Measurements from ENCODE around the gene RPS15.
A peak's percentile ranks its signal among the peaks of the same experiment; 100 is the strongest.
"Not testable (repeated sequence)": the region's sequence is repeated elsewhere in the genome, so short reads cannot be mapped to it uniquely, and the experiment has no call there.

The RPS15 gene

DNA sequence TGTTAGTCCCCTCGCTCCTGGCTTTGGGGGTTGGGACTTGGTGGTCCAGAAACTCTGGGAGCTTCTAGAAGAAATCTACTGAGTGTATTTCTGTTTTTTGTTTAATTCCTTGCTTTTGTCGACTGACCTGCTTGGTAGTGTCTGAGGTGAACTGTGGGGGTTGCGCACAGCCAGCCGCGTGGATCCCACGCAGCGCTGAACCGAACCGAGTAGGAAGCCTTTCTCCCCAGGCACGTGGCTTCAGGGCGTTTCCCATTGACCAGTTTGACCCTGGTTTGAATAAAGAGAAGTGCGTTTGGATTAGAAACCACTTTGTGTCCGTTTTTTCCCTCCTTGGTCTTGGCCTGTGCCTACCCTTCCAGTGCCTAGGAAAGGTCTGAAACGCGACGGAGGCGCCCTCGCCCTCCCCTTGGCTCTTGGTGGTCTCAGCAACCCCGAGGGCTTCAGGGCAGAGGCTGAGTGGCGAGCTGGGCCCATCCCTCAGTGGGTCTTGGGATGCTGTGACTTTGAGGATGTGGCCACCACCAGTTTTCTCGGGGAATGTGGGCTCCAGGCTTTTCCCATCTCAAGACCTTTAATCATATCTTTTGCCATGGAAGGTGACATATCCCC is 2.7 kb upstream of the RPS15 start:
- DNase-seq (ENCODE audit: low read depth) = no peak

DNA sequence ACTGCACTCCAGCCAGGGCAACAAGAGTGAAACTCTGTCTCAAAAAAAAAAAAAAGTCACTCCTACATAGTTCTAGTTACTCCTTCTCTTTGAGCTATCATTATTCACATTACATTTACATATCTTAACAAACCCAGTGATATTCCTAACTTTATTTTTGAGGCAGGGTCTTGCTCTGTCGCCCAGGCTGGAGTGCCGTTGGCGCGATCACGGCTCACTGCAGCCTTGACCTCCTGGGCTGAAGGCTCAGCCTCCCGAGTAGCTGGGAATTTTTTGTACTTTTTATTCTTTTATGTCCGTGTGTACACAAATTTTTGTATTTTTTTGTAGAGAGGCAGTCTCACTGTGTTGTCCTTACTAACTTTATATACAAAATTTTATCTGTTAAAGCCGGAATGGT is 587 bp upstream of the RPS15 start:
- DNase-seq (ENCODE audit: low read depth) = no peak

GRCh38 chr19:1438933-1439354 is 748 bp downstream of the RPS15 start:
- no peak for DNase-seq (ENCODE audit: low read depth)

- DNase-seq (ENCODE audit: low read depth) = not testable (repeated sequence)
Measured at GRCh38 chr19:1439525-1440417, 1.6 kb downstream of the RPS15 start.

DNA sequence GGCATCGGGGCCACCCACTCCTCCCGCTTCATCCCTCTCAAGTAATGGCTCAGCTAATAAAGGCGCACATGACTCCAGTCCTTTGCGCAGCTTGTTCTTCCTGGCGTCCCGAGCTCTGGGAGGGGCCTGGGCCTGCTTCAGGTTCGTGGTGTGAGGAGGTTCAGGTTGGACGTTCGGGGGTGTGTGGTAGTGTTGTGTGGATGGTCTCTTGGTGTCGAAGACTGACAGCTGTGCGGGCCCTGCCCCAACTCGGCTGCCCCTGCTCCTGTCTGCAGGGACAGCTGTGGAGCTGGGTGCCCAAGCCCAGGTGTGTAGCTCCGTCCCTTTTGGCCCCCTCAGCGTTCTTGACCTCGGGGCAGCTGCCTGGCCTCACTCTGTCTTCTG is 2.2 kb downstream of the RPS15 start:
- DNase-seq (ENCODE audit: low read depth) = no peak

DNA sequence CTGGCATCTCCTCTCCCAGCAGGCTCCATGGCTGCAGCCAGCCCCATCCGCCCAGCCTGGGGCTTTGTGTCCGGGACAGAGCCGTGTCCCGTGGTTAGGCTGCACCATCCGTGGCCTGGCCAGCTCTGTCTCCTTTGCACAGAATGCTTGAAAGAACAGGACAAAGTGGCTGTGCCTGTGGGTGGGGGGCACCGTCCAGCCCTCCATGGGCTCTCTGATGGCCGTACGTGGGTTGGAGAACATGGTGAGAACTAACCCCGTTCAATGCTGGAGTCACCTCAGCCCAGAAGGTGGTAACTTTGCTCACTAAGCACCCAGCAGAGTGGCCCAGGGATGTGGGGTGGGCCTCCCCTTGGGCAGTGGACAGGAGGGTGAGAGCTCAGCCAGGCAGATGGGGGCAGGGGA is 2.8 kb downstream of the RPS15 start:
- DNase-seq (ENCODE audit: low read depth) = no peak

- DNase-seq (ENCODE audit: low read depth) = no peak
Measured at GRCh38 chr19:1441677-1442438, 3.7 kb downstream of the RPS15 start.

DNA sequence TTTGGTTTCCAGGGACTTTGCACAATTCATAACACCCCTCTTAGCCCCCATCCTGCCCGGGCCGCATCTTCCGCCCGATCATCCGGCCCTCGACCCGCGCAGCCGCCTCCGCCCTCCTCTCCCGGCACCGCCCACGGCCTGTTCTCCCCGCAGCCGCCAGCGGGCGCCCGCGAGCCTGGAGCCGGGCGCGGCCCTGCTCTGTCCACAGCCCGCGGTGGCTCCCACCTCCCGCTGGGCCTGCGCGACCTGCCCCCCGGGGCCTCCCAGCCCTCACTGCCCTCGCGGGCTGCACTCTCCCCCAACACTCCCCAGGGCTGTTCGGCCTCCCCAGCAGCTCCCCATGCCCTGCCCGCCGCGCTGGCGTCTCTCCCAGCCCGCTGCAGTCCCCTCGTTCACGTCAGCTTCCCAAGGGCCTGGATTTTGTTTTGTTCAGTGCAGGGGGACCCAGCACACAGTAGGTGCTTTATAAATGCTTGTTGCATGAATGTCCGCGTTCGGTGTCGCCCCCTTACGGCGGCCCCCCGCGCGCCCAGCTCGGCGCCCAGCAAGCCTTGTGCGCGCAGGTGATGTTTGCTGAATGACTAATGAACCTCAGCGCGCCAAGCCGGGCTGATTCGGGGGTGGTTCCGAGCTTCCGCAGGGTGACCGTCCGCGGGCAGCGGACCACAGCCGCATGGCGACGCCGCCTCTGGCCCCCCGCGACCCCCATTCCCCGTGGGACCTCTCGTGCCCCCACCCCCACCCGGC is 7.2 kb downstream of the RPS15 start:
- peak; percentile 72 for DNase-seq (ENCODE audit: low read depth)

- DNase-seq (ENCODE audit: low read depth) = no peak
Measured at GRCh38 chr19:1445932-1446712, 7.9 kb downstream of the RPS15 start.

DNA sequence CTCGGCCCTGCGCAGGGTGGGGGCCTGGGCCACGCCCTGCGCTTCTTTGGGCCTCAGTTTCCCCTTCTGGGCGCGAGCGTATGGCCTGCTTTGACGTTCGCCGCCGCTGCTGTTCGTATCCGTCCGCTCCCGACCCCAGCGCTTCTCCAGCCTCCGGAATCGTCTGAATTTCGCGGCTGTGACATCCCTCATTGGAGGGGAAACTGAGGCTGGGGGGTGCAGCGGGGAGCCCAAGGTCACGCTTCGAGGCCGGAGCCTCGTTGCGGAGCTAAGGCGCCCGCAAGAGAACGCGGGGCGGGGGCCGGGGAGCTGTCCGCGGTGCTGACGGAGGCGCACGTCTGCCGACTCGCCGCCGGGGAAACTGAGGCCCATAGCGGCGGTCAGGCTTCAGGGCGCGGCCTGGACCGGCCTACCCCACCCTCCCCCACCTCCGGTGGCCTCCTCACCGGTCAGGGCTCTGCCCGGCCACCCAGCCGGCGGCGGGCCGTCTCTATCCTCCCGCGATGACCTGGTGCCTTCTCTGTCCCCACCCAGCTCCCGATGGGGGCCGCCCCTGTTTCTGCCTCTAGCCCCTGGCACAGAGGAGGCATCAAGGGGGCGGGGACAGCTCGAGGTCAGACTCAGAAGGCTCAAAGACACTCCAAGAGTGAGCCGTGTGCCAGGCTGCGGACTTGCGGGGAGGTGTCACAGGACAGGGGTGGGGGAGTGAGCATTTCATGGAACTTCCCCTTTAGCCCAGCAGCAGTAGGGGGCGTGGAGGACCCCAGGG is 8.7 kb downstream of the RPS15 start:
- DNase-seq (ENCODE audit: low read depth) = no peak

DNA sequence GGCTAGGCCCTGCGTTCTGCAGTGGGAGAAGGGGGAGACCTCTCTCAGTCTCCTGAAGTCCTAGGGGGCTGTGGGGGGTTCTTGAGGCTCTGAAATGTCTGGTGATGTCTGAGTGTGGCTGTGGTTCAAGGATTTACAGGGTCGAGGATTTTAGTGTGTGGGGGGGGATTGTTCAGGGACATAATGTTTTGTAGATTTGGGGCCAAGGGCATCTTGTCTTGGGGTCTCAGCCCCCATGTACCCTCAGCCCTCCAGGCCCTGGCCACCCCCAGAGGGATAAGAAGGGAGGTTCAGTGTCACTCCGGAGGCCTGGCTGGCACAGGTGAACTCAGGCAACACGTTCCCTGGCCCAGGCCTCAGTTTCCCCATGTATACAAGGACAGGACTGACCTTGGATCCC is 9.3 kb downstream of the RPS15 start:
- no peak for DNase-seq (ENCODE audit: low read depth)

GRCh38 chr19:1447944-1448343 is 9.7 kb downstream of the RPS15 start:
- DNase-seq (ENCODE audit: low read depth) = no peak

- DNase-seq (ENCODE audit: low read depth) = no peak
Measured at GRCh38 chr19:1449467-1450442, 11.6 kb downstream of the RPS15 start, which contains the start of gene APC2. TSS of gene APC2 (plus strand) at chr19:1450121. CDS start at chr19:1453002, 2,881 bp downstream.

DNA sequence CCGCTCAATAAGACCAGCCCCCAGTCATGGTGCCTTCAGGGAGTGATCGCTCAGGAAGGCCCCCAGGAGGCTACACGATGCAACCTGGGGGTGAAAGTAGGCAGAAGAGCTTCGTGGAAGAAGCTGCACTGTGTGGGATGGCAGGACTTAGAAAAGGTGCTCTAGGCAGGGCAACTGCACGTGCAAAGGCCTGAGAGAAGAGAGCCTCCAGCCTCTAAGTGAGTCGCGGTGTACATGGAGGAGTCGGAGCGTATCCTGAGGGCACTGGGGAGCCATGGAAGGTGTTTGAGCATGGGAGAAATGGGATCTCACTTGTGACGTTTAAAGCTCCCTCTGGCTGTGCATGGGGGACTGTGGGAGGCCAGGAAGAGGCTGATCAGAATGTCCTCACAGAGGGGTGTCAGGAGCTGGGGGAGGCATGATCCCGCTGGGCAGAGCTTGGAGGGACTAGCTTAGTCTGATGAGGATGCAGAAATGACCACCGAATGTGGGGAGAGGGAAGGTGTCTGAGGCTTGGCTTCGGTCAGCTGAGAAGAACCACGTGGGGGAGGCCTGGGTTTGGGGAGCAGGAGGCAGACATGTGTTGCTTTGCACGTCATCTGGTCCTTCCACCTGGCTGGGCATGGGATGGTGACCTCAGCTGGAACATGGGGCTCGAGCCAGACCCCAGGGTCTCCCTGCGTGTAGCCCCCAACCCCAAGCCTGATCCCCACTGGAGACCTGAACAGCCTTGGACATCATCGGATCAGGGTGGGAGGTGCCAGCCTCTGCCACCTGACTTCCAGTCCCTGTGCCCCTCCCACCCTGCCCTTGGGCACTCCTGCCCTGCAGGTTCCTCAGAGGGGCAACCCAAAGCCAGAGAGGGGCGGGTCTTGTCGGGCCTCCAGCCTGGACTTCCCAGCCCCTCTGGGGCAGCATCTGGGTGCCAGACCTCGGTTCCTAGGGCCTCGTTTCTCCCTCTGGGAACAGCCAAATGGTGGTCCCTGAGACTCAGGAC is 12.8 kb downstream of the RPS15 start:
- no peak for DNase-seq (ENCODE audit: low read depth)

DNA sequence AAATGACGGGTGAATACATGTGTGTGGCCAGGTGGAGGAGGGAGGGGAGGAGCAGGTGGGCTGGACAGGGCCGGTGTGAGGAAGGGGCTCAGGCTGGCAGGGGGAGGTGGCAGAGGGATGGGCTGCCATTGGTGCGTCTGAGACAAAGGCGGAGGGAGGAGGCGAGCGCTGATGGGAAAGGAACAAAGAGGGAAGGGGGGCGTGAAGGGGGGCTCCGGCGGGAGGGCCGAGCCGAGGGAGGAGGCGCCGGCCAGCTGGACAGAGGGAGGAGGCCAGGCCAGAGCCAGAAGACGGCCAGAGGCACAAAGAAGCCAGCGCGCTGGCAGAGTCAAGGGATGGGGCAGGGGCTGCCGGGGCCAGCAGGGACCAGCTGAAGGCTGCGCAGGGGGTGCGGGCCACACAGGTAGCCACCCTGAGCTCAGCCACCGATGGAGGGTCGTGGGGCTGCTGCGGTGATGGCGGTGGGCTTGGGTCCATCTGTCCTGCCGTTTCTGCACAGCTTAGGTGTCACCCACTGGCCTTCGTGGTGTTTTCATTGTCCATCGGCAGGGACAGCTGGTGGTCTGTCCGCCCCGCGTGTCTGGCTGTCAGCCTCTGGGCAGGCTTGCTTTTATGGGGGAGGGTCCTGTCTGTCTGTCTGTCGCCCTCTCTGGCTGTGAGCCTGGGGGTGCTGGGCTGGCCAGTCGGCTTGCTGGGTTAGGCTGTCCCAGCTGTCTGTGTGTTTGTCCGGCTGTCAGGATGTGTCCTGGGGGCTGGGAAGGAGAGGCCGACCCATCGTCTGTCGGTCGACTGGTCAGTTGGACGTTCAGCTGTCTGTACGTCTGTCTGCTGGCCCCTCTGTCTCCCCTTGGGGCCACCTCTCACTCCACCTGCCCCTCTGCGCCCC is 14.0 kb downstream of the RPS15 start:
- no peak for DNase-seq (ENCODE audit: low read depth)

GRCh38 chr19:1452802-1453524 is 14.8 kb downstream of the RPS15 start:
- DNase-seq (ENCODE audit: low read depth) = no peak

Measured in activated T-cell treated with anti-CD3 and anti-CD28 coated beads for 24 hours (primary cell).